ENCODE results near the gene ZFTA.

GRCh38 chr11:63793161-63793560, 24.6 kb upstream of the ZFTA start:
- TF ChIP-seq, protein P1, sequence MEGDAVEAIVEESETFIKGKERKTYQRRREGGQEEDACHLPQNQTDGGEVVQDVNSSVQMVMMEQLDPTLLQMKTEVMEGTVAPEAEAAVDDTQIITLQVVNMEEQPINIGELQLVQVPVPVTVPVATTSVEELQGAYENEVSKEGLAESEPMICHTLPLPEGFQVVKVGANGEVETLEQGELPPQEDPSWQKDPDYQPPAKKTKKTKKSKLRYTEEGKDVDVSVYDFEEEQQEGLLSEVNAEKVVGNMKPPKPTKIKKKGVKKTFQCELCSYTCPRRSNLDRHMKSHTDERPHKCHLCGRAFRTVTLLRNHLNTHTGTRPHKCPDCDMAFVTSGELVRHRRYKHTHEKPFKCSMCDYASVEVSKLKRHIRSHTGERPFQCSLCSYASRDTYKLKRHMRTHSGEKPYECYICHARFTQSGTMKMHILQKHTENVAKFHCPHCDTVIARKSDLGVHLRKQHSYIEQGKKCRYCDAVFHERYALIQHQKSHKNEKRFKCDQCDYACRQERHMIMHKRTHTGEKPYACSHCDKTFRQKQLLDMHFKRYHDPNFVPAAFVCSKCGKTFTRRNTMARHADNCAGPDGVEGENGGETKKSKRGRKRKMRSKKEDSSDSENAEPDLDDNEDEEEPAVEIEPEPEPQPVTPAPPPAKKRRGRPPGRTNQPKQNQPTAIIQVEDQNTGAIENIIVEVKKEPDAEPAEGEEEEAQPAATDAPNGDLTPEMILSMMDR (IDR thresholded peaks at IDR 0.05; ENCODE audit: low read depth, low read length, poor library complexity, severe bottlenecking) = no peak
- TF ChIP-seq EZH2phosphoT487 (IDR thresholded peaks at IDR 0.05; ENCODE audit: borderline replicate concordance, low read length) = no peak

Data from DOHH2 (cell line).